Fibroblast of villous mesenchyme (primary cell): ENCODE results near the gene RBM4B. TPM values are rescaled to one million over a fixed set of nuclear protein-coding genes. Genes with fewer than 3 reads are reported as not detected.
A peak's percentile ranks its signal among the peaks of the same experiment; 100 is the strongest.

ENCODE experiments used
- DNase-seq: peaks from one replicate; pipeline ENCODE4 v3.0.0-alpha.2; 2010; ENCODE audit warnings: low read depth
- H3K4me3 ChIP-seq: 2 replicates; pipeline ENCODE4 v1.5.1; 2011; ENCODE audit warnings: low read depth, mild to moderate bottlenecking, low read length
- total RNA-seq: library from RNA; depleted of rRNA; stranded (reverse); fragments of >200 nt; gene quantifications from 2 replicates; pipeline ENCODE4 v1.2.3, GENCODE V29; 2012
- TF ChIP-seq, protein P1 (sequence below): IDR thresholded peaks from 2 replicates; pipeline ENCODE4 v1.5.1; 2012; ENCODE audit warnings: low read depth, mild to moderate bottlenecking, low read length; ENCODE audit not compliant: insufficient read depth

The RBM4B gene
- total RNA-seq, 1 donor = 27.2 TPM

DNA sequence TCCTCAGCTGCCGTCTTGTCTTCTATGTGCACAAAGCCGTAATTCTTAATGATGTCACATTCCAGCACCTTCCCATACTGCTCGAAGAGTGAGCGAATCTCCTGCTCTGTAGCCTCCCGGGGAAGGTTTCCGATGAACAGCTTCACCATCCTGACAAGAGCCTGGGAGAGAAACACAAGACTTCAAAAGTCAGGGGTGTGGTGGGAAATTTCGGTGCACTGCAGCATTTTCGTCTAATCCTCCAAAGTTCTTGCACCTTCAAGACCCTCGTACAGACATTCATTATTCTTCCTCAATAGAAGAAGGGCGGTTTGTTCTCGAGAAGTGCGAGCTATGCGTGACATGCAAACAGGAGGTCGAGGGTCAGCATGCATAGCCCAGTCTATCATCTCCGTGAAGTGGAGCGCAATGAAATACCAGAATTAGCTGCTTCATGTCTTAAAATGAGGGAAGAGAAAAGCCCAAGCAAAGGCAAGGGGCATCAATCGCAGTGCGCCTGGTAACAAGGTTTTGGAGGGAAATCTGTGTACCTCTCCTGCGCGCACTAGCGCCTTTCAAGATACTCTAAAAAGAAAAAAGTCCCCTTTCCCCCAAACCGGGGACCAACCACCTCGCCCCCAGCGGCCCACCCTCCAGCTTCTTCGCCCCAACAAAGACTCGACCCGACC, 622 bp downstream of the RBM4B start:
- peak; percentile 19 for DNase-seq
- TF ChIP-seq, protein P1, sequence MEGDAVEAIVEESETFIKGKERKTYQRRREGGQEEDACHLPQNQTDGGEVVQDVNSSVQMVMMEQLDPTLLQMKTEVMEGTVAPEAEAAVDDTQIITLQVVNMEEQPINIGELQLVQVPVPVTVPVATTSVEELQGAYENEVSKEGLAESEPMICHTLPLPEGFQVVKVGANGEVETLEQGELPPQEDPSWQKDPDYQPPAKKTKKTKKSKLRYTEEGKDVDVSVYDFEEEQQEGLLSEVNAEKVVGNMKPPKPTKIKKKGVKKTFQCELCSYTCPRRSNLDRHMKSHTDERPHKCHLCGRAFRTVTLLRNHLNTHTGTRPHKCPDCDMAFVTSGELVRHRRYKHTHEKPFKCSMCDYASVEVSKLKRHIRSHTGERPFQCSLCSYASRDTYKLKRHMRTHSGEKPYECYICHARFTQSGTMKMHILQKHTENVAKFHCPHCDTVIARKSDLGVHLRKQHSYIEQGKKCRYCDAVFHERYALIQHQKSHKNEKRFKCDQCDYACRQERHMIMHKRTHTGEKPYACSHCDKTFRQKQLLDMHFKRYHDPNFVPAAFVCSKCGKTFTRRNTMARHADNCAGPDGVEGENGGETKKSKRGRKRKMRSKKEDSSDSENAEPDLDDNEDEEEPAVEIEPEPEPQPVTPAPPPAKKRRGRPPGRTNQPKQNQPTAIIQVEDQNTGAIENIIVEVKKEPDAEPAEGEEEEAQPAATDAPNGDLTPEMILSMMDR = no peak
- H3K4me3 ChIP-seq = peak overlapping the region; percentile 81

DNA sequence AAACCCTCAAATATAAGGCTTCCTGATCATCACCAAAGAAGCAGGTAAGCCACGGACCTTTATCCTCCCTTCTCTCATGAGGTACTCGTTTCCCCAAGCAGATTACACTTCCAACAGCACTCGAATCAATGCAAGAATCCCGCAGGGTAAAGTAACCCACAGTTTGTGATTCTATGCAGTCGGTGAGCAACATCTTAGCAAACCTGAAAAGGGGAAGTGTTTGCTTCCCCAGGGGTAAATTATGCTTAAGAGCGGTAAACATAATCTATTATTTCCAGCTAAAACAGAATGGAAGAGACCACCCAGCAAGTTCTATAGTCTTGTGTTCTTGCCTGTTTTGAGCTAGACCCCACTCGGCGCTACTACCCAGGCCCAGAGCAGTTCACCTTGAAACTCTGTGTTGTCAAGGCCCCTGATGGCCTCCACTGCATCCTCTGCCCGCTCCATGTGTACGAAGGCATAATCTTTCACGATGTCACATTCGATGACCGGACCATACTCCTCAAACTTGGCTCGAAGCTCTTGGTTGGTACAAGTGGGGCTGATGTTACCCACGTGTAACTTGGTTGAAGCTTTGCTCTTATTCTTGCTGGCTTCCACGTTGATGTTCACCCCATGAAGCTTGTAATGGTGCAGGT, 1.3 kb downstream of the RBM4B start:
- DNase-seq = no peak
- TF ChIP-seq, protein P1 = no peak
- H3K4me3 ChIP-seq = peak overlapping the region; percentile 81

DNA sequence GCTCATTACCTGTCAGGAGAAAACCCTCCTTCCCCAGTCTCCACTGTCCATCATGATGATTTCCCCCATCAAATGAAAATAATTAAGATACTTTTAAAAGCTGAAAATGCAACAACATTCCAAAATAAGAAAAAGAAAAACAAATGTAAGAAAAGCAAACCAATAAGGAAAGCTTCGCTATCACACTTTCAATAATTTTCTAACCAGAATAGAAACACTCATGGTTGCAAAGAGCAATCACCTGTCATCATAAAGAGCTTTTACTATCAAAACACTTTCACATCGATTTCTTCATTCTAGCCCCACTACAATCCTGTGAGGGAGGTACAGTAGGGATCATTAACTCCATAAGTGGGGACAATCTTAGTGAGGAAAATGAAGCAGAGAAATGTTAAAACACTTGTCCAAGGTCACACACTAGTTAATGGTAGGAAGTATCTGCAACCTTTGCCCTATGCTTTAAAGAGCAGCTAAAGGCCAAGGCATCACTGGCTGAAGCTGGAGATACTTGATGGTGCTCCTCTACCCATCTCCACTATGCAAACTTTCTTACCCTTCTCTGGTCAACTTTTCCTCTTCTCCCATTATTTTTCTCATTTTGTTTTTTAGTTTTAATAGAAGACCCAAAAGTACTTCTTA, 2.6 kb downstream of the RBM4B start:
- H3K4me3 ChIP-seq = no peak overlapping the region
- DNase-seq = no peak
- TF ChIP-seq, protein P1 = no peak

DNA sequence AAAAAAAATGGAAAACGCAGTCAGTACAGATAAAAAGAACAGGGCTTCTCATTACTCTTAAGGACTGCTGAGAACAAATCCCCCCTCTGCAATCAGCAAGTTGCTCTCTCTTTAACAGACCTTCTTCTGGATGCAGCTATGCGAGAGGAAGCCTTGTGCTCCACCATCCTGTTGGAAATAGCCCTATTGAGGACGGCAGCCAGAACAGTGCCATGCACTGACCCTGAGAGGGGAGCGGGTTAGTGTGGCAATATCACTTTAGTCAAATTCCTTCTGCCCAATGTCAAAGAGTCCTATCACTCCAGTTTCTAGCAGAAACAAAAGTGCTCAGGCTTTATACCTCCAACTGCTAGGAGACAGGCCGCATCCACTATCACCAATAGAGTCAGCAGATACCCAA, 6.9 kb downstream of the RBM4B start:
- TF ChIP-seq, protein P1 = no peak
- no peak overlapping the region for H3K4me3 ChIP-seq
- no peak for DNase-seq

DNA sequence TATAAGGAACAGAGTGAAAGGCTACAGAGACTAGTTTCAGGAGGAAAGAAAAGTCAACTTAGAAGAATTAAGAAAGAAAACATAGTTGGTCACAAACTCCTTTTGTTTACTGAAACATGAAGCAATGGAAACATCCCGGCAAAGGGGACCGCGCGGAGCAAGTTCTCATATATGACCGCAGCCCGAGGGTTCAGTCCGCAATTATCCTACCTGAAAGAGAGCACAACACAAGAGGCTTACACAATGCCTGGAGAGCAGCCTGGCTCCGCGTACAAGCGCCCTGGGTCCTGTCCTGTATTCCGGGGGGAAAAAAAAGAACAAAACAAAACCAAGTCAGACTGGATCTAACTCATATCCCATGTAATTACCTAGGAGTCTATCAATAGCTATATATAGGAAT, 12.3 kb downstream of the RBM4B start:
- H3K4me3 ChIP-seq = no peak overlapping the region
- TF ChIP-seq, protein P1 = no peak
- no peak for DNase-seq

DNA sequence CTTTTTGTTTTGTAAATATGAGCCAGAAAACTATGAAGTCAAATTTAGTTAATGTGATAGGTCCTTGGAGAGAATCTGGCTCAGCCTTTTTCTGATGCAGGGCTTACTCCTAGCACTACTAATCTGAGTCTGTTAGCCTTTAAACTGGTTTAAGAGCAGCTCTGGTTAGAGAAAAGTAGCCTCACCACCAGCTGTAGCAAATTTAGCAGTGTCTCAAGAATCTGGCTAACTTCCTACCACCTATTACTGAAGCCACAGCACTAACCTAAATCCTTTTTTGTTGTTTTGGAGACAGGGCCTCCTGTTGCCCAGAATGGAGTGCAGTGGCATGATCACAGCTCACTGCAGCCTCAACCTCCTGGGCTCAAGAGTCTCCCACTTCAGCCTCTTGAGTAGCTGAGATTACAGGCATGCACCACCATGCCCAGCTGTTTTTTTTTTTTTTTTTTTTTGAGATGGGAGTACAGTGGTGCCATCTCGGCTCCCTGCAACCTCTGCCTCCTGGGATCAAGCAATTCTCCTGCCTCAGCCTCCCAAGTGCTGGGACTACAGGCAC, 13.9 kb downstream of the RBM4B start:
- DNase-seq = no peak
- no peak overlapping the region for H3K4me3 ChIP-seq
- TF ChIP-seq, protein P1 = no peak
